Measurements from ENCODE around the gene PDE4B. TPM values are rescaled to one million over a fixed set of nuclear protein-coding genes. Genes with fewer than 3 reads are reported as not detected.

PDE4B gene
- total and polyA plus RNA-seq, 3 experiments from 2014 or later = 29.7 to 34.5 (median 31.4) TPM

DNA sequence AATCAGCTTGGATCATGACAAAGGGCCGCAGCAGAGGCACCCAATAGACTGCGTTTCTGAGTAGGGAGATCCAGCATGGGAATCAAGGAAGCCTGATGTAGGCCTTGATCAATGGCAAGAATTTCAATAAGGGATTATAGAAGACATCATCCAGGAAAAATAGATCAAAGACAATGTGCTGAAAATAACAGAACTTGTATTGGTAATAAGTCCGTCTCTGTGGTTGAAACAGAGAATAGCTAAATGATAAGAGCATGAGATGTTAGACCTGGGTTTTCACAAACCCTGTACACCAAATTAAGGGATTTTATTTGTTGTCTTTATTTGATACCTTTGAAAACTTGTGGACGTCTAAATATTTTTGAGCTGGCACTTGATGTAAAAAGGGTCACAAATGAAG, 513.2 kb downstream of the PDE4B start:
- Mint-ChIP-seq H3K27ac (no peak overlapping the region), H3K27me3 (no peaks in the 10 kb centered on the region), H3K36me3 (no peaks in the 10 kb centered on the region), H3K9me3 (no peaks in the 10 kb centered on the region), H3K4me3 (no peak overlapping the region), H3K4me1 (peaks cover 24 to 28% (median 28%) of the 10 kb centered on the region in 3 donors)
- Histone ChIP-seq H3K27ac (ENCODE audit: low read depth, low read length) (no peak overlapping the region), H3K4me1 (ENCODE audit: insufficient read depth, low read length) (peaks cover 21% of the 10 kb centered on the region), H3K27me3 (ENCODE audit: insufficient read depth, low read length, poor library complexity, severe bottlenecking) (no peaks in the 10 kb centered on the region), H3K36me3 (ENCODE audit: insufficient read depth, low read length) (no peaks in the 10 kb centered on the region), H3K9me3 (ENCODE audit: low read length) (no peaks in the 10 kb centered on the region), H3K4me3 (ENCODE audit: low read length) (no peak overlapping the region)
- ChIA-PET POLR2A (no interaction called here), CTCF (interaction anchor here (1.3 to 1.5 kb wide), 2 partner anchors 11 to 20 kb away, joined by 3 to 4 read pairs; no protein-coding TSS in a partner anchor)
- DNase-seq = no peak

DNA sequence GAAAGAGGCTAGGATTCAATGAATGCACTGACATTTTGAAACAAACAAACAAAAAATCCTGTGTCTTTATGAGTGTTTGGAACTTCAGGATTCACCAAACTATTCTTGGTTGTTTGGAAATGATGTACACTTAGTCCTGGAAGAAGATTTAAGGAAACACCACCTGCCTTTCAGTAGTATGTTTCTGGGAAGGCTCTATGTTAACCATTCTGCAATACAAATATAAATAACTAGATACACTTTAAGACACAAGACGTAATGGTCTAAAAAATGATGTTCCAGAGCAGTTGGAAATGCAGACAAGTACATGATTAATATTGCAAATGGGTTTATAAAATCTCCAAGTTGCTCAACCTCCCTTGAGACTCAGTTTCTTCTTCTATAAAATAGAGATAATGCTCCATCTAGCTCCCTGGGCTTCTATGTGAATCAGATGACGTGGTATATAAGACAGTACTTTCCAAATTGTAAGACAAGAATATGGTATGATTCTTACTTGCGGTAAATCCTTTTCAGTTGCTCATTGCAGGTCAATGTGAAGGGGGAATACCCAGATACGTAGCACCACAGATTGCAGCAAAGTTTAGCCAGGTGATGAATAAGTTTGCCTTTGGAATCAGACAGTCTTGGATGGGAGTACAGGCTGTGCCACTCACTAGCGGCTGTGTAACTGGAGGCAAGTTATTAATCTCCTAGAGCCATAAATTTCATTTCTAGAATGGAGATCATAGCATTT, 516.5 kb downstream of the PDE4B start:
- Mint-ChIP-seq H3K4me1 (no peaks in the 10 kb centered on the region), H3K27me3 (no peaks in the 10 kb centered on the region), H3K36me3 (no peaks in the 10 kb centered on the region), H3K9me3 (no peaks in the 10 kb centered on the region), H3K4me3 (no peak overlapping the region), H3K27ac (no peak overlapping the region)
- H3K4me1 ChIP-seq (ENCODE audit: insufficient read depth, low read length) = no peaks in the 10 kb centered on the region
- H3K36me3 ChIP-seq (ENCODE audit: insufficient read depth, low read length) = no peaks in the 10 kb centered on the region
- no peaks in the 10 kb centered on the region for H3K27me3 ChIP-seq (ENCODE audit: insufficient read depth, low read length, poor library complexity, severe bottlenecking)
- H3K4me3 ChIP-seq (ENCODE audit: low read length) = no peak overlapping the region
- POLR2A ChIA-PET = no interaction called here
- no peaks in the 10 kb centered on the region for H3K9me3 ChIP-seq (ENCODE audit: low read length)
- CTCF ChIA-PET = no interaction called here
- DNase-seq = no peak
- H3K27ac ChIP-seq (ENCODE audit: low read depth, low read length) = no peak overlapping the region

DNA sequence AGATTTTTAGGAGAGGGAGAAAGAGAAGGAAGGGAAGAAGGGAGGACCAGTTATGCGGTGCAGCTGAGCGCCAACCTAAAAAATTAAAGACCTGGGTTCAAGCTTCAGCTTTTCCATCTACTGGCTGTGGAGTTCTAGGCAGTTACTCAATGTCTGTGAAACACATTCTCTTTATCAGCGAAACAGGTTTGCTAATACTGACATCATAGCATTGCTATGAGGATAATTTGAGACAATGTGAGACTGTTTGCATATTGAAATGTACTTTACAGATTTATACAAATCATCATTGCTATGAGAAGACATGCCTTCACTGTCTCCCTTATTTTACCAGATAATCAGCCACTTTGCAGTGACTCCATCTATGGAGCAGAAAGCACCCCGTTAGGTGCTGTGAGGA, 518.4 kb downstream of the PDE4B start:
- no peak overlapping the region for H3K4me3 ChIP-seq (ENCODE audit: low read length)
- H3K27me3 Mint-ChIP-seq = no peaks in the 10 kb centered on the region
- ChIA-PET POLR2A (no interaction called here), CTCF (no interaction called here)
- no peaks in the 10 kb centered on the region for H3K9me3 ChIP-seq (ENCODE audit: low read length)
- H3K4me3 Mint-ChIP-seq = no peak overlapping the region
- H3K36me3 ChIP-seq (ENCODE audit: insufficient read depth, low read length) = no peaks in the 10 kb centered on the region
- no peak for DNase-seq
- no peaks in the 10 kb centered on the region for H3K4me1 Mint-ChIP-seq
- H3K27ac Mint-ChIP-seq = no peak overlapping the region
- H3K9me3 Mint-ChIP-seq = no peaks in the 10 kb centered on the region
- H3K27ac ChIP-seq (ENCODE audit: low read depth, low read length) = no peak overlapping the region
- H3K36me3 Mint-ChIP-seq = no peaks in the 10 kb centered on the region
- no peaks in the 10 kb centered on the region for H3K27me3 ChIP-seq (ENCODE audit: insufficient read depth, low read length, poor library complexity, severe bottlenecking)
- H3K4me1 ChIP-seq (ENCODE audit: insufficient read depth, low read length) = no peaks in the 10 kb centered on the region

DNA sequence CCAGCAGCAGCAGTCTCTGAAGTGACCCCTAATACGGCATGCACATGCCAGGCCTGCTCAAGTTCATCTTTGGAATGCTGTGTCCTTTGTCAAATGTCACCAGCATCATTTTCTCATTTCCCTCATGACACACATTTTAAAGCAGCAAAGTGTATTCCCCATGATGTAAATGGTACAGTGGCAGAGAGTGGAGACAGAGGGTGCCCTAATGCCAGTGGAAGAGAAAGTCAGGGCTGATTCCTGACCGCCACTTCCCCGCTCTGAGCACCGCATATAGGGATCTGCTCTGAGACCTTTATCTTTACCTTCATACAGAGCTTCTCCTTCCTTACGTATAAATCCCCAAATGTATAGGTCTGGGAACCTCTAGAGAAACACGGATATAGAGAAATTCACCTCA, 518.9 kb downstream of the PDE4B start:
- Histone ChIP-seq H3K4me1 (ENCODE audit: insufficient read depth, low read length) (no peaks in the 10 kb centered on the region), H3K36me3 (ENCODE audit: insufficient read depth, low read length) (no peaks in the 10 kb centered on the region), H3K27ac (ENCODE audit: low read depth, low read length) (no peak overlapping the region), H3K9me3 (ENCODE audit: low read length) (no peaks in the 10 kb centered on the region), H3K4me3 (ENCODE audit: low read length) (no peak overlapping the region), H3K27me3 (ENCODE audit: insufficient read depth, low read length, poor library complexity, severe bottlenecking) (no peaks in the 10 kb centered on the region)
- no peak for DNase-seq
- H3K4me3 Mint-ChIP-seq = no peak overlapping the region
- CTCF ChIA-PET = interaction anchor here (0.7 to 1.2 kb wide), 2 partner anchors 9 to 35 kb away, joined by 3 read pairs; no protein-coding TSS in a partner anchor
- no peaks in the 10 kb centered on the region for H3K9me3 Mint-ChIP-seq
- H3K27me3 Mint-ChIP-seq = no peaks in the 10 kb centered on the region
- no peaks in the 10 kb centered on the region for H3K36me3 Mint-ChIP-seq
- H3K4me1 Mint-ChIP-seq = peaks cover 0 to 1% (median 0%) of the 10 kb centered on the region in 3 donors
- no peak overlapping the region for H3K27ac Mint-ChIP-seq
- POLR2A ChIA-PET = no interaction called here

DNA sequence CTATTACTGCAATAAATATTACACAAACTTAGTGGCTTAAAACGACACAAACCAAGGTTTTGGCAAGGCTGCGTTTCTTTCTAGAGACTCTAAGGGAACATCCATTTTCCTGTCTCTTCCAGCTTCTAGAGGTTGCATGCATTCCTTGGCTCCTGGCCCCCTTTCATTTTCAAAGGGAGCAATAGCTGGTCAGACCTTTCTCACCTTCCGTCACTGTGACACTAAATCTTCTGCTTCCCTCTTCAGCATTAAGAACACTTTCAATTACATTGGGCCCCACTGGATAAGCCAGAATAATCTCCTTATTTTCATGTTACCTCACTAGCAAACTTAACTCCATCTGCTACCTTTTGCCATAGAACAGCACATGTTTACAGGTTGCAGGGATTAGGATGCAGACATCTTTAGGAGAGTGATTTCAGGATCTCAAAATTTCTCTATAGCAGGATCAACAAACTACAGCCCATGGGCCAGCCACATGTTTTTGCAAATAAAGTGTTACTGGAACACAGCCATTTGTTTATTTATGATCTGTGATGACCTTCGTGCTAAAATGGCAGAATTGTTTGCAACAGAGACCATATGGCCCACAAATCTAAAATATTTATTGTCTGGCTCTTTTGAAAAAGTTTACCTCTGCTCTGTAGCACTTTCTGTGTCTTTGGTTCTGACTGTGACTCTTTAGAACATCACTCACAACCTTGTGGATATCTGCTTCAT, 519.7 kb downstream of the PDE4B start:
- ChIA-PET CTCF (interaction anchor here (1.2 kb wide), 1 partner anchor 8 kb away, joined by 3 read pairs; no protein-coding TSS in a partner anchor), POLR2A (no interaction called here)
- Histone ChIP-seq H3K9me3 (ENCODE audit: low read length) (no peaks in the 10 kb centered on the region), H3K4me1 (ENCODE audit: insufficient read depth, low read length) (peaks cover 5% of the 10 kb centered on the region), H3K27ac (ENCODE audit: low read depth, low read length) (no peak overlapping the region), H3K36me3 (ENCODE audit: insufficient read depth, low read length) (no peaks in the 10 kb centered on the region), H3K4me3 (ENCODE audit: low read length) (no peak overlapping the region), H3K27me3 (ENCODE audit: insufficient read depth, low read length, poor library complexity, severe bottlenecking) (no peaks in the 10 kb centered on the region)
- Mint-ChIP-seq H3K36me3 (no peaks in the 10 kb centered on the region), H3K27me3 (no peaks in the 10 kb centered on the region), H3K4me3 (no peak overlapping the region), H3K27ac (no peak overlapping the region), H3K9me3 (no peaks in the 10 kb centered on the region), H3K4me1 (peaks cover 0 to 8% (median 0%) of the 10 kb centered on the region in 3 donors)
- DNase-seq = no peak

DNA sequence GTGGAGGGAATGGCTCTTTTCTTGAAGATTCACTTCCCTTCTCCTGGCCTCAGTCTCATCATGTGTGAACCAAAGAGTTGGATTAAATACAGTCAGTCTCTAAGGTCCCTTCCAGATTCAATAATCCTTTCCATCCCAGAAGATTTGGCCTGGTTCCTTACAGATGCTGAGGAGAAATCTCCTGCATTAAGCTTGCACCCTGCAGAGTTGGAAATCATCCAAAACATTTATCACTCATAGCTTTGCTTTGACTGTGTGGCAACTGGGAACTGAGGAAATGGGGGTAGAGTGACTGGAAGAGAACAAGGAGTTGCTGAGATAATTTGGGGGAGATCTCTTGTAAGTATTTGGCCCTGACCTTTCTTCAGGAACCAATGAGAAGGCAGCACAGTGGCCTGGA, 520.7 kb downstream of the PDE4B start:
- no peak overlapping the region for H3K4me3 ChIP-seq (ENCODE audit: low read length)
- no peaks in the 10 kb centered on the region for H3K9me3 ChIP-seq (ENCODE audit: low read length)
- Mint-ChIP-seq H3K27me3 (no peaks in the 10 kb centered on the region), H3K4me3 (no peak overlapping the region), H3K9me3 (no peaks in the 10 kb centered on the region), H3K27ac (no peak overlapping the region), H3K4me1 (peaks cover 0 to 8% (median 0%) of the 10 kb centered on the region in 3 donors), H3K36me3 (no peaks in the 10 kb centered on the region)
- H3K36me3 ChIP-seq (ENCODE audit: insufficient read depth, low read length) = no peaks in the 10 kb centered on the region
- no peak for DNase-seq
- H3K4me1 ChIP-seq (ENCODE audit: insufficient read depth, low read length) = peaks cover 5% of the 10 kb centered on the region
- H3K27me3 ChIP-seq (ENCODE audit: insufficient read depth, low read length, poor library complexity, severe bottlenecking) = no peaks in the 10 kb centered on the region
- CTCF ChIA-PET = no interaction called here
- no peak overlapping the region for H3K27ac ChIP-seq (ENCODE audit: low read depth, low read length)
- POLR2A ChIA-PET = interaction anchor here (0.5 kb wide), 1 partner anchor 31 kb away, joined by 3 read pairs; no protein-coding TSS in a partner anchor

DNA sequence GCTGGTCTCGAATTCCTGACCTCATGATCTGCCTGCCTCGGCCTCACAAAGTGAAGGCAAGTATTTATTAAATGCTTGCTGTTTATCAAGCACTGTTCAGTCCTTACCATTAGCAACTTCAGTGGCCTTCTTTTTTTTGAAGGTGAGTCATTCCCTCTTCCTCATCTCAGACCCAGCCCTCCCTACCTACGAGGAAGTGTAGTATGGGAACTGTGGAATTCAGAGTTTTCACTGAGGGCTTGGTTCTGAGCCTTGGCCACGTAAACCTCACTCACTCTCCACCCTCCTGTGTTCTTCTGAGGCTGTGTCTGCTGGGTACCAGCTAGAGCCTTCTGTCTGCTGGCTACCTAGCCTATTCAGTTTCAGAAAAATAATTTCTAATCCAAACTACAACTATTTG, 523.0 kb downstream of the PDE4B start:
- peaks cover 0 to 8% (median 0%) of the 10 kb centered on the region in 3 donors for H3K4me1 Mint-ChIP-seq
- ChIA-PET POLR2A (no interaction called here), CTCF (no interaction called here)
- no peaks in the 10 kb centered on the region for H3K9me3 Mint-ChIP-seq
- no peaks in the 10 kb centered on the region for H3K27me3 Mint-ChIP-seq
- H3K4me1 ChIP-seq (ENCODE audit: insufficient read depth, low read length) = peaks cover 5% of the 10 kb centered on the region
- no peaks in the 10 kb centered on the region for H3K36me3 Mint-ChIP-seq
- H3K27ac ChIP-seq (ENCODE audit: low read depth, low read length) = no peak overlapping the region
- H3K36me3 ChIP-seq (ENCODE audit: insufficient read depth, low read length) = no peaks in the 10 kb centered on the region
- no peaks in the 10 kb centered on the region for H3K9me3 ChIP-seq (ENCODE audit: low read length)
- no peak for DNase-seq
- H3K27me3 ChIP-seq (ENCODE audit: insufficient read depth, low read length, poor library complexity, severe bottlenecking) = no peaks in the 10 kb centered on the region
- H3K27ac Mint-ChIP-seq = peak overlapping the region in 1 of 8 donors; percentile 27
- H3K4me3 Mint-ChIP-seq = no peak overlapping the region
- H3K4me3 ChIP-seq (ENCODE audit: low read length) = no peak overlapping the region

DNA sequence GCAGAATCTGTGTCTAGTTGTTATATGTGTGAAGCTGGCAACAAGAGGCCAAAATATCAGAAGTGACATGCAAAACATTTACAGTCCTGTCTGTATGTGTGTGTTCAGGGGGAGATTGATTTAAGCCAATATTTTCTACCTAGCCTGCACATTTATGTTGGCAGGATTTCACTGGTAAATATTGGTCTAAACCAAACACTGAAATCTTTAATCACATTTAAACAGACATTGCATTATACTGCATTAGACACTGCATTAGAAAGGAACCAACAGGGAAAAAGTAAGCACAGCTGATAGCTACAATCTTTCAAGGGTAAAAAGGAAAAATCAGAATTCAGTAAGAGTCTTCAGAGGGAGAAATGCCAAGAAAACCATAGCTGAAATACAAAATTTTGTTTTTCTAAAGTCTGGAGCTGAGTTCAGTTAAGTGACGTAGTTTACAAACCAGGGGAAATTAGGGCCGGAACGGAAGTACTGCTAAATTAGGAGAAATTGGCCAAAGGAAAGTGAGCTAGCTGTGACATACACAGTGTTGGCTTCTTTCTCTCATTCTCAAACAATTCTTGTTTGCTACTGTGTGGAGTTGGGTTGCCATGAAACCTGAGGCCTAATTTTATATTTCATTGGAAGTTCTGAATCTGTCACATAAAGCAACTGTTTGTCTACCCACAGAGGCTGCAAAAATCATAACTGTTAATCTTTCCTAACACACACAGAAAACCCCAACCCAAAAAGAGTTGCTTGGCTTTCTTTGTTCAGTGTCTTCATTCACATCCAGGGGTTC, 524.0 kb downstream of the PDE4B start:
- H3K27ac ChIP-seq (ENCODE audit: low read depth, low read length) = no peak overlapping the region
- no peak overlapping the region for H3K4me3 Mint-ChIP-seq
- no peaks in the 10 kb centered on the region for H3K9me3 Mint-ChIP-seq
- ChIA-PET CTCF (no interaction called here), POLR2A (no interaction called here)
- peaks cover 0 to 5% (median 0%) of the 10 kb centered on the region in 3 donors for H3K36me3 Mint-ChIP-seq
- H3K27me3 ChIP-seq (ENCODE audit: insufficient read depth, low read length, poor library complexity, severe bottlenecking) = no peaks in the 10 kb centered on the region
- no peaks in the 10 kb centered on the region for H3K27me3 Mint-ChIP-seq
- H3K9me3 ChIP-seq (ENCODE audit: low read length) = no peaks in the 10 kb centered on the region
- peak in 1 of 5 donors; percentile 31 for DNase-seq
- no peaks in the 10 kb centered on the region for H3K36me3 ChIP-seq (ENCODE audit: insufficient read depth, low read length)
- H3K4me1 Mint-ChIP-seq = peaks cover 0 to 8% (median 0%) of the 10 kb centered on the region in 3 donors
- no peak overlapping the region for H3K4me3 ChIP-seq (ENCODE audit: low read length)
- peaks cover 5% of the 10 kb centered on the region for H3K4me1 ChIP-seq (ENCODE audit: insufficient read depth, low read length)
- peak overlapping the region in 1 of 8 donors; percentile 51 for H3K27ac Mint-ChIP-seq

Data from CD8-positive, alpha-beta memory T cell (primary cell).